NCI-H82 (cell line): ENCODE data around the gene FAM72A.
"Not testable (repeated sequence)": the region's sequence is repeated elsewhere in the genome, so short reads cannot be mapped to it uniquely, and the experiment has no call there.

Source experiments
- DNase-seq: peaks from one replicate; lab custom pipeline; 2025; lab: John Stamatoyannopoulos, UW

Gene FAM72A

GRCh38 chr1:206215600-206216392, 13.2 kb upstream of the FAM72A start:
- DNase-seq, result not testable (repeated sequence)

- not testable (repeated sequence) for DNase-seq
These were observed 8.2 kb upstream of the FAM72A start for GRCh38 chr1:206210802-206211201.

GRCh38 chr1:206205569-206205968, 2.9 kb upstream of the FAM72A start:
- DNase-seq, result not testable (repeated sequence)

GRCh38 chr1:206204871-206205270, 2.2 kb upstream of the FAM72A start:
- DNase-seq, result peak; percentile 19

GRCh38 chr1:206204159-206204511, 1.5 kb upstream of the FAM72A start:
- DNase-seq, result not testable (repeated sequence)

- peak; percentile 77 for DNase-seq
These were observed 922 bp upstream of the FAM72A start, which contains the start of gene SRGAP2 for GRCh38 chr1:206203364-206204158. Gene SRGAP2 (plus strand): TSS chr1:206203541. CDS start chr1:206205971, 2,430 bp downstream.

GRCh38 chr1:206196748-206197424, 5.8 kb downstream of the FAM72A start:
- not testable (repeated sequence) for DNase-seq

- not testable (repeated sequence) for DNase-seq
These were observed 7.5 kb downstream of the FAM72A start for GRCh38 chr1:206195182-206195581.

GRCh38 chr1:206186826-206187225, 15.8 kb downstream of the FAM72A start:
- not testable (repeated sequence) for DNase-seq

GRCh38 chr1:206185778-206186177, 16.9 kb downstream of the FAM72A start:
- DNase-seq, result not testable (repeated sequence)

- DNase-seq, result not testable (repeated sequence)
These were observed 18.9 kb downstream of the FAM72A start for GRCh38 chr1:206183788-206184187.

GRCh38 chr1:206182368-206183317, 20.0 kb downstream of the FAM72A start:
- not testable (repeated sequence) for DNase-seq

GRCh38 chr1:206179666-206180065, 23.0 kb downstream of the FAM72A start:
- not testable (repeated sequence) for DNase-seq

- DNase-seq, result not testable (repeated sequence)
These were observed 24.3 kb downstream of the FAM72A start for GRCh38 chr1:206178061-206178989.

- DNase-seq, result not testable (repeated sequence)
These were observed 26.5 kb downstream of the FAM72A start for GRCh38 chr1:206176114-206176502.

- DNase-seq, result peak; percentile 37
These were observed 27.1 kb downstream of the FAM72A start for GRCh38 chr1:206175459-206176113.

GRCh38 chr1:206174182-206174868, 28.3 kb downstream of the FAM72A start:
- peak; percentile 46 for DNase-seq

GRCh38 chr1:206173110-206173719, 29.4 kb downstream of the FAM72A start:
- DNase-seq, result not testable (repeated sequence)
